BLaER1 treated with 17β-estradiol and CSF1 and Interleukin-3, amounts not matched to agents 10 nM and 100 nM (cell line): Measurements from ENCODE around the gene UBR7.

ENCODE experiments used
- H3K27ac ChIP-seq, 11 experiments: shearing (Covaris generic); formaldehyde crosslinking; 2 replicates each; pipeline ENCODE4 v1.8.1; 2022
- H3K27me3 ChIP-seq, 11 experiments: shearing (Covaris generic); formaldehyde crosslinking; 2 replicates each; pipeline ENCODE4 v1.8.1; 2022
- H3K36me3 ChIP-seq, 11 experiments: shearing (Covaris generic); formaldehyde crosslinking; 2 replicates each; pipeline ENCODE4 v1.8.1; 2022
- H3K4me1 ChIP-seq, 10 experiments: shearing (Covaris generic); formaldehyde crosslinking; 2 replicates each; pipeline ENCODE4 v1.8.1; 2022
- H3K4me2 ChIP-seq, 11 experiments: shearing (Covaris generic); formaldehyde crosslinking; 2 replicates each; pipeline ENCODE4 v1.8.1; 2022
- H3K4me3 ChIP-seq, 10 experiments: shearing (Covaris generic); formaldehyde crosslinking; 2 replicates each; pipeline ENCODE4 v1.8.1; 2022
- H3K9ac ChIP-seq, 11 experiments: shearing (Covaris generic); formaldehyde crosslinking; 2 replicates each; pipeline ENCODE4 v1.8.1; 2022
- H3K9me3 ChIP-seq, 11 experiments: shearing (Covaris generic); formaldehyde crosslinking; replicated peaks in 1 of 11; 2 replicates each; pipeline ENCODE4 v1.8.1; 2022
- H4K20me1 ChIP-seq, 11 experiments: shearing (Covaris generic); formaldehyde crosslinking; 2 replicates each; pipeline ENCODE4 v1.8.1; 2022
- Cebpa-rat ChIP-seq, 11 experiments: shearing (Covaris generic); IDR thresholded peaks; 2 replicates each; pipeline ENCODE4 v1.8.1; 2022

The UBR7 gene

GRCh38 chr14:93234798-93235197, 27.7 kb downstream of the UBR7 start:
- Histone ChIP-seq H3K27me3 (no peaks in the 10 kb centered on the region), H3K4me2 (no peak overlapping the region), H3K27ac (no peak overlapping the region), H3K36me3 (peaks cover 0 to 18% (median 9%) of the 10 kb centered on the region in 11 experiments; a peak in 17 of 22 replicates), H3K4me1 (no peaks in the 10 kb centered on the region), H4K20me1 (peaks cover 0 to 4% (median 0%) of the 10 kb centered on the region in 11 experiments; a peak in 1 of 22 replicates), H3K9me3 (peaks cover 0 to 5% (median 0%) of the 10 kb centered on the region in 11 experiments; a peak in 1 of 22 replicates), H3K4me3 (no peak overlapping the region), H3K9ac (no peak overlapping the region)
- TF ChIP-seq Cebpa-rat (IDR thresholded peaks at IDR 0.05), result no peak

GRCh38 chr14:93239869-93240677, 33.0 kb downstream of the UBR7 start:
- peak overlapping the region in 7 of 11 experiments; percentile 18 to 53 (median 36); a peak in 11 of 22 replicates for H3K4me2 ChIP-seq

GRCh38 chr14:93240678-93241000, 33.6 kb downstream of the UBR7 start:
- Histone ChIP-seq H3K4me2 (peak overlapping the region in 8 of 11 experiments; percentile 5 to 53 (median 32); a peak in 11 of 22 replicates), H3K27ac (peak overlapping the region in 5 of 11 experiments; percentile 4 to 47 (median 40); a peak in 6 of 22 replicates), H3K36me3 (peaks cover 48 to 76% (median 62%) of the 10 kb centered on the region in 11 experiments), H3K27me3 (no peaks in the 10 kb centered on the region), H3K4me3 (no peak overlapping the region), H4K20me1 (peaks cover 0 to 19% (median 0%) of the 10 kb centered on the region in 11 experiments; a peak in 3 of 22 replicates), H3K9ac (no peak overlapping the region), H3K9me3 (no peaks in the 10 kb centered on the region), H3K4me1 (peaks cover 0 to 26% (median 14%) of the 10 kb centered on the region in 10 experiments; a peak in 14 of 20 replicates)
- no peak for TF ChIP-seq Cebpa-rat (IDR thresholded peaks at IDR 0.05)

More at GRCh38 chr14:93239869-93240677, 33.0 kb downstream of the UBR7 start:
- no peak for TF ChIP-seq Cebpa-rat (IDR thresholded peaks at IDR 0.05)
- H3K27ac ChIP-seq, result peak overlapping the region in 3 of 11 experiments; percentile 25 to 47 (median 41); a peak in 3 of 22 replicates
- peaks cover 42 to 70% (median 56%) of the 10 kb centered on the region in 11 experiments for H3K36me3 ChIP-seq
- peaks cover 0 to 26% (median 14%) of the 10 kb centered on the region in 10 experiments; a peak in 14 of 20 replicates for H3K4me1 ChIP-seq
- H3K9me3 ChIP-seq, result no peaks in the 10 kb centered on the region
- H4K20me1 ChIP-seq, result peaks cover 0 to 19% (median 0%) of the 10 kb centered on the region in 11 experiments; a peak in 3 of 22 replicates
- H3K27me3 ChIP-seq, result no peaks in the 10 kb centered on the region
- H3K9ac ChIP-seq, result no peak overlapping the region
- H3K4me3 ChIP-seq, result no peak overlapping the region

- H3K9ac ChIP-seq, result no peak overlapping the region
- no peaks in the 10 kb centered on the region for H3K27me3 ChIP-seq
- peaks cover 0 to 16% (median 9%) of the 10 kb centered on the region in 10 experiments; a peak in 18 of 20 replicates for H3K4me1 ChIP-seq
- no peak for TF ChIP-seq Cebpa-rat (IDR thresholded peaks at IDR 0.05)
- no peak overlapping the region; a peak in 1 of 22 replicates for H3K27ac ChIP-seq
- H3K9me3 ChIP-seq, result no peaks in the 10 kb centered on the region
- no peak overlapping the region for H3K4me3 ChIP-seq
- peaks cover 86 to 100% (median 98%) of the 10 kb centered on the region in 11 experiments for H3K36me3 ChIP-seq
- peak overlapping the region in 2 of 11 experiments; percentile 1 to 9; a peak in 1 of 22 replicates for H3K4me2 ChIP-seq
- H4K20me1 ChIP-seq, result peaks cover 0 to 18% (median 0%) of the 10 kb centered on the region in 11 experiments; a peak in 4 of 22 replicates
These were observed 38.8 kb downstream of the UBR7 start for GRCh38 chr14:93245764-93246420.

GRCh38 chr14:93246534-93246933, 39.5 kb downstream of the UBR7 start:
- H3K36me3 ChIP-seq, result peaks cover 86 to 100% (median 98%) of the 10 kb centered on the region in 11 experiments
- 0 out of 22 replicates have a peak overlapping the region, but pooled peaks of 1 of the 11 experiments have one; percentile 9 for H3K4me2 ChIP-seq
- no peak for TF ChIP-seq Cebpa-rat (IDR thresholded peaks at IDR 0.05)
- no peak overlapping the region for H3K27ac ChIP-seq
- H3K9ac ChIP-seq, result no peak overlapping the region
- H4K20me1 ChIP-seq, result peaks cover 0 to 18% (median 0%) of the 10 kb centered on the region in 11 experiments; a peak in 4 of 22 replicates
- no peaks in the 10 kb centered on the region for H3K27me3 ChIP-seq
- H3K4me1 ChIP-seq, result peaks cover 0 to 12% (median 5%) of the 10 kb centered on the region in 10 experiments; a peak in 12 of 20 replicates
- no peaks in the 10 kb centered on the region for H3K9me3 ChIP-seq
- no peak overlapping the region for H3K4me3 ChIP-seq

GRCh38 chr14:93249128-93249831, 42.2 kb downstream of the UBR7 start:
- H3K9ac ChIP-seq, result no peak overlapping the region; a peak in 1 of 22 replicates
- H4K20me1 ChIP-seq, result peaks cover 0 to 7% (median 0%) of the 10 kb centered on the region in 11 experiments; a peak in 3 of 22 replicates
- H3K9me3 ChIP-seq, result peaks cover 0 to 11% (median 7%) of the 10 kb centered on the region in 11 experiments; a peak in 12 of 22 replicates
- no peak overlapping the region for H3K27ac ChIP-seq
- TF ChIP-seq Cebpa-rat (IDR thresholded peaks at IDR 0.05), result no peak
- H3K36me3 ChIP-seq, result peaks cover 78 to 100% (median 91%) of the 10 kb centered on the region in 11 experiments
- H3K4me2 ChIP-seq, result peak overlapping the region in 2 of 11 experiments; percentile 33 to 59; a peak in 2 of 22 replicates
- H3K4me3 ChIP-seq, result no peak overlapping the region
- no peaks in the 10 kb centered on the region for H3K27me3 ChIP-seq
- H3K4me1 ChIP-seq, result peaks cover 0 to 24% (median 3%) of the 10 kb centered on the region in 10 experiments; a peak in 9 of 20 replicates

GRCh38 chr14:93262446-93262845, 55.4 kb downstream of the UBR7 start:
- Histone ChIP-seq H3K9ac (no peak overlapping the region), H3K4me1 (no peaks in the 10 kb centered on the region), H3K4me3 (no peak overlapping the region), H3K9me3 (no peaks in the 10 kb centered on the region), H3K4me2 (no peak overlapping the region), H3K27ac (no peak overlapping the region), H4K20me1 (peaks cover 0 to 50% (median 19%) of the 10 kb centered on the region in 11 experiments; a peak in 11 of 22 replicates), H3K36me3 (peaks cover 36 to 99% (median 78%) of the 10 kb centered on the region in 11 experiments), H3K27me3 (no peaks in the 10 kb centered on the region)
- TF ChIP-seq Cebpa-rat (IDR thresholded peaks at IDR 0.05), result no peak

GRCh38 chr14:93263416-93263815, 56.4 kb downstream of the UBR7 start:
- no peaks in the 10 kb centered on the region for H3K27me3 ChIP-seq
- H3K27ac ChIP-seq, result no peak overlapping the region
- H3K9me3 ChIP-seq, result no peaks in the 10 kb centered on the region
- H3K36me3 ChIP-seq, result peaks cover 36 to 91% (median 73%) of the 10 kb centered on the region in 11 experiments
- no peaks in the 10 kb centered on the region for H3K4me1 ChIP-seq
- no peak overlapping the region for H3K4me3 ChIP-seq
- H4K20me1 ChIP-seq, result peaks cover 0 to 59% (median 28%) of the 10 kb centered on the region in 11 experiments; a peak in 11 of 22 replicates
- no peak overlapping the region for H3K9ac ChIP-seq
- no peak overlapping the region for H3K4me2 ChIP-seq
- no peak for TF ChIP-seq Cebpa-rat (IDR thresholded peaks at IDR 0.05)
